GM19035 (cell line): ENCODE measurements around the gene ANKRD44.

Experiments
- ATAC-seq: cut with Tn5 transposase; IDR thresholded peaks from one replicate; pipeline ENCODE4 v1.9.1; 2021; ENCODE audit not compliant: unreplicated experiment

Gene ANKRD44

DNA sequence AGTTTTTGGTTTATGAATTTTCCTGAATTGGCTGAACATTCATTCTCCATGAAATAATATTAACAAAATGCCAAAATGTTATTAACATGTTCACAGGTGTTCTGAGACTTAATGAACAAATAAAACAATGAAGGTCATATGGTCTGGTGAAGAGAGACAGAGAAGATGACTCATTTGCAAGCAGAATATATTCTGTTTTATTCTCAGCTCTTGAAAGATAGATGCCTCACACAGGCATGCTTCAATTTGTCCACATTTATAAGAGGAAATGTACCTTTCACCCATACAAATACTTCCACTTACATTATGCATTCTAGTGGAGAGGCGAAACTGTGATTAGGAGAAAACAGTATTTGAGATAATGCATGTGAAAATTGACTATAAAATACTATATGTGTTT, 308.7 kb downstream of the ANKRD44 start:
- no peak for ATAC-seq

DNA sequence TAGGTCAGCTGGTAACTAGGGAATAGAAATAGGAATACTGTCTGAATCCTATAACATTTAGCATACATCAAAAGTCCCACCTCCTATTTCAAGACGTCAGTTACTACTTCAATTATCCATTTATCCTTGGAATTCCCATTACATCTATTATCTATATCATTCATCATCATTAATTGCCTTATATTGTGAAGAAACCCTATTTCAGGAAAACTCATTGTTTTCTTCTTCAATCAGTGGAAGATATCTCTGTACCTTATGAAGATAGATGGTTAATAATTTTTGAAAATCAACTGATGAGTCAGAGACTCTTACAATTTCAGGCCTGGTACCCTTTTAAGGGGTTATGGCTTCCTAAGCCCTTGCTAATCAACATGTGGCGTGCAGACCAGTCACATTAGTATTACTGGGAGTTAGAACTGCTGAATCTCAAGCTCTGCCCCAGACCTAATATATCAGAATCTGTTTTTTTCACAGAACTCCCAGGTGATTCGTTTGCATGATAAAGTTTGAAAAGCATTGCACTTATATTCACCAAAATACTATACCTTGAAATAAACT, 314.7 kb downstream of the ANKRD44 start:
- no peak for ATAC-seq

DNA sequence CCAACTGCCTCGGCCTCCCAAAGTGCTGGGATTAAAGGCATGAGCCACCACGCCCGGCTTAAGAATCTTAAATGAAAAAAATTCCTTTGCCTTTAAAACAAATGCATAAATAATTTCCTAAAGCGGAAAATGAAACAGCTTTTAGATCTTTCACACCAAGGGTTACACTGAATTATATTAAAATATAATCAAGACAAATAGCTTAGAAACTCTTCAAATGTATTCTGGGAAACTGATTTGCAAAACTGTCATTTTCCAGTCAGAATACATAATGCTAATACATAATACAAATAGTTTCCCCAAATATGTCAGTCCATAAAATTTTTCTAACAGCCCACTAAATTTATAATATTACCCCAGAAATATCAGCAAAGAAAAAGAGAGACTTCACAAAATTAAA, 315.8 kb downstream of the ANKRD44 start:
- no peak for ATAC-seq

DNA sequence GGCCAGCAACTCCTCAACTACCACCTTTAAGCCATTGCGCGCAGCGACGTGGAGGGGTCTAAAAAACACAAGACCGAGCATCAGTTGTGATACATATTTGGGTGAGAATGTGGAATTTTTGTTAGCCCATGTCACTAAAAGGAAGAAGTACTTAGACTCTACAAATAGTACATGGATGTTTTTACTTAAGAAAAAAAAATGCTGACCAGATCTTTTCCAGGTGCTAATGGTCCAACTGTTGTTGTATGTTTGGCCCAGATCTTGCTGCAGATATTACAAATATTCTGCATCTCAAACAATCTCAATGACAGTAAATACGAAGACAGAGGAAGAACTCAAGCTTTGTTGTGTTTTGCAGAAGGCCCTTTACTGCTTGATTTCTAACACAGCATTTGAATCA, 317.0 kb downstream of the ANKRD44 start:
- ATAC-seq: no peak

DNA sequence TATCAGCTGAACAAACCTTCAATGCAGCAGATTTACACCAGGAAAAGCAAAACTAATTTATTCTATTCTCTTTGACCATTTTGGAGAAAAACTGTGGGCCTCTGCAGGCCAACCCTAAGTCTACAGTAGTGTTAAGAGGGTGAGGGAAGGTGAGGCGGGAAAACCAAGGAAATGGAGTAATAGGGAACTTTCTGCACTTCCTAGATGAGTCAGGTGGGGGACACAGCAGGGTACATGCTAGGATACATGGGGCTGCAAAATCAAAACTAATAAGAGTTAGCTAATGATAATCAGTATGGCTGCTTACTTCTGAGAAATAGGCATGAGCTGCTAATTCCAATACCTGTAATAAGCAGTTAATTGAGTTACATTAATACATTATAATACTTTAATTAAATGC, 318.1 kb downstream of the ANKRD44 start:
- no peak for ATAC-seq

DNA sequence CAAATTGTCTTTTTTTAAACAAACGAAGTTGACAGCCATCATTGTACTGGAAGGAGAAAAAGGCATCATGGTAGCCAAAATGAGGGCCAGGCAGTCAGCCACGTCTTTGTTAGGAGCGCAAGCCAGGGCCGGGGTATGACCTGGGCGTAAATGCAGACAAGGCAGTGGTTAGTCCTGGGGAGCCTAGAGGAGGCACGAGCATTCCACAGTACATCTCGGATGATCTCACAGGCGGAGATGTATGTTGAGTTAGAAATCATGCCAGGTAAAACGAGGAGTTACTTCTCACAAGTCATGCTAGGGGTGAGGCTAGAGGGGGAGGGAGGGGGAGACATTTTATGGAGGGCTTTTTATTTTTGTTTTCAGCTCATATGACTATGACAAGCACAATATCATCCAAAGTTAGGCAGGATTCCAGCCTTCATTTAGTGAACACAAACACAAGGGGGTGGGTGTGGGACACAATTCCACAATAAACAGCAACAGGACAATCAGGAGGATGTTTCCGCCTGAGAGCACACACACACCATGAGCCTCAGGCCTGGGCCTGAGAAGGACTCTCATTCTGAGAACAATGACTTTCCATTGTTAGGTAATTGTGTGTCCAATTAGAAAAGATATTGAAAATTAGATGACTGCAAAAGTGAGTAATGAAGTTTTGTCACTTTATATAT, 319.7 kb downstream of the ANKRD44 start:
- ATAC-seq: no peak

DNA sequence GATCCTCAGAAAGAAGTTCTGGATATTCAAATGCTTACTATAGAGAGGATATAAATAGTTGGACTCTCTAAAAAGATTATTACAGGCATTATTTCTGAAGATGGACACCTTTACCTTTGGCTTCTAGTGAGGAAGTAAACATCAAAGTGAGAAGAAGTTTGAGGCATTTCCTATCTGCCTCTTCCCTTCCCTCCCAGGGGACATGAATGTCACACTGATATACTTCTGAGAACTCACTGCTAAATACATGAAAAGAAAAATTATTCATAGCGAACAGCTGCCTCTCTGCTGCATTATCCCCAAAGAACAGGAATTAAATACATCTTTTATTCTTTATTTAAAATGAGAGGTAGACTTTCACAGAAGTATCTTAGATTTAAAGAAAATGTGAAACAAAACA, 320.5 kb downstream of the ANKRD44 start:
- ATAC-seq: no peak

DNA sequence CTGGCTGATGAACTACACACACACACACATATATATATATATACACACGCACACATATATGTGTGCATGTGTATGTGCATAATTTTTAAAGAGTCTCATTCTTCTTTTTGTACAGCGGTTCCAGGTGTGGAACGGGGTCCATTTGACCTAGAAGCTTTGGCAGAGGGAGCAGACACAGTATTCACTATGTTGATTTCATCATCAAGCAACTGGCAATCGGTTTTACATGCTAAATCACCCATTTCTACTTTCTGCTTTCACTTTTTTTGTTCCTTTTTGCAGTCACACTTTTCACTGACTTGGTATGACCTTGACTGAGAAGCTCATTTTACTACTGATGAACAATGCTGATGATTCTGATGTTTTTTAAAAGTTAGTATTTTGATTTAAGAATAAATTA, 321.1 kb downstream of the ANKRD44 start:
- no peak for ATAC-seq

DNA sequence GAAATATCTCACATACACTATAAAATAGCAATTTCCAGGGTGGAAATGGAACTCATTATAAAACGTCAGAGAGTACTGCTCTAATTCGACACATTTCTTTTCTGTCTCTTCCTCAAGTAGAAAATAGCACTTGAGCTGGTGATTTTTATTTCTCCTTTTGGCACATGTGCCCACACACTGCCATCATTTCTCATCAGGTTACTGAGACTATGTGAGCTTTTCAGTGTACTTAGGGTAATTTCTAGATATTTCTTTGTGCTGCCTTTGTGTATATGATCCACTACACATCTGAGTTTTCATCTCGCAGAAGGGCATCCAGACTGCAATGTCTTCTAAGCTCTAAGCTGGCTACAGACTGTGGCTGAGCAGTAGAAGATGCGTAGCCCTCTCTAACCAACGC, 321.9 kb downstream of the ANKRD44 start:
- ATAC-seq: no peak

DNA sequence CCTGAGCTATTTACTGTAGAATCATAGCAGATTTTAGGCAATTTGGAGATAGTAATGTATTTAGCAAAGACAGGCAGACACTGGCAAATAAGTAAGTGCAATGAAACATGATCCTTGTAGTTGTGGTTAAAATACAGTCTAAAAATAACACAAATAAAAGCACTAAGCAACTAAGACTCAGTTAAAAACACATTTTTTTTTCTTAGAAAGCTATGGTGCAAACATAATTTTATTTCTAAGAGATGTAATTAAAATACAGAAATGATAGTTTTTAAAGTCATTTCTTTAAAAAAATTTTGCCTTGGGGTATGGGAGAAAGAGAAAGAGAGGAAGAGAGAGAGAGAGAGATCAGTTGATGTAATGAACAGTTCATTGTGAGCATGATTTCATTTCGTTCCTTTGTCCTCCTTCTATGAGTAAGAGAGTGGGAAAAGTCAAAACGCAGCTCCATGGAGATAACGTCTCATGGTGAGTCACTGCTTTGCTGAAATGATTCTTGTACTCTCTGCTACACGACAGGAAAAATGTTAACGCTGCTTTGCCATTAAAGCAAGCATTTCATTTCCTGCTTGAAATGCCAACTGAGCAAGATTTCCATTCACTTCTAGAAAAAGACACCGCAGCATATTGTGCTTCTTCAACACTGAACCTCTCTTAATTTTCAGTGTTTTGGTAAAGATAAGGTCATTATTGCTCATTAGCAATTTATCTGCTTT, 322.8 kb downstream of the ANKRD44 start:
- peak; percentile 61 for ATAC-seq

DNA sequence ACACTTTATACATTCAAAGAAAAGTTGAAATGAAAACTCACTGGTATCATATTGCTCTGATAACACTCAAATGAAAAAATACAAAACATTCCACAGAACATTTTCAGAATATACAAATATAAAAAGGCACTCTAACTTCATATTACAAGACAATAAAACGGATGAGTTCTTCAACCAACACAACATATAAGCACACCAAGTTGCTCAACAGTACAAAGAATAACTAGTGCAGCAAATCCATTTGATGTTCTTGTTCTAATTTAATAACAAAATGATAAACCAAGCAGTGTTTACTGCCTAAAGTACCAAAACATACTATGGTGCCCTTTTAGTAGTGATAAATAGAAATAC, 323.3 kb downstream of the ANKRD44 start:
- no peak for ATAC-seq

DNA sequence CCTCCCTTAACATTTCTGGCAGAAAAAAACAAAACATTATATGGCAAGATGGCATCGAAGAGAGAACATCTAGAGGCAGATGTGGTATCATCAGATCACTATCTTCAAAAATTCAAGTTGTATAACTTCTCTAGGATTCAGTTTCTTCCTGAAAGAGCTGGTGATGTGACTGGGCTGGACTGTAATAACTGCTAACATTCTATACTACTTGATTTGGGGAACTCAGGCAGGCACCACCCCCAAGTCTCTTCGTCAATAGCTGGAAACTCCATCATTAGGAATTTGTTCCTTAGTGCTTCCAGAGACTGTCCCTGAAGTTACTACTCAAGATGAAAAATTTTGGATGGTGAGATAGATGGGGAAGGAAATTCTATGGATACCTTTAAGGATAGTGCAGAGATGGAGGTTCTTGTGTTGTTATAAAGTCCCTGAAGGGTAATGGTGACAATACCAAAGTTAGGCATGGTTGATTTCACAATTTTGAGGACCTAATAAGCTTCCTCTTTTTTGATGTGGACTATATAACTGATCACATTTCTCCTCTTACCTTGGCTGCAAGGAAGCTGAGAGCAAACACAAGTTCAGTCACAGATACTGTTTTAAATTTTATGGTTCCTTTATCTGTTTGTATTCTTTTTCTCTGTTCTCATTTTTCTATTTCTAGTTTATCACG, 324.9 kb downstream of the ANKRD44 start:
- no peak for ATAC-seq

DNA sequence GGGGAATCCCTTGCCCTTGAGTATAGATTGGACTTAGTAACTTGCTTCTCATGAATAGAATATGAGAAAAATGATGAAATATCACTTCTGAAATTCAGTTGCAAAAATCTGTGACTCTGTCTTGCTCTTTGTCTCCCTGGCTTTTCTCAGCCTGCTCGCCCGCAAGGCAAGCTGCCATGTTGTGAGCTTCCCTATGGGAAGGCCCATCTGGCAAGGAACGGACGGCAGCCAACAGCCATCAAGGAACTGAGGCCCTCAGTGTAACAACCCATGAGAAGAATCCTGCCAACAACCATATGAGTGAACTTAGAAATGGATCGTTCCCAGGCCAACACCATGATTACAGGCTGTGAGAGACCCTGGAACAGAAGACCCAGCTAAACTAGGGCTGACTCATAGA, 325.7 kb downstream of the ANKRD44 start:
- no peak for ATAC-seq

DNA sequence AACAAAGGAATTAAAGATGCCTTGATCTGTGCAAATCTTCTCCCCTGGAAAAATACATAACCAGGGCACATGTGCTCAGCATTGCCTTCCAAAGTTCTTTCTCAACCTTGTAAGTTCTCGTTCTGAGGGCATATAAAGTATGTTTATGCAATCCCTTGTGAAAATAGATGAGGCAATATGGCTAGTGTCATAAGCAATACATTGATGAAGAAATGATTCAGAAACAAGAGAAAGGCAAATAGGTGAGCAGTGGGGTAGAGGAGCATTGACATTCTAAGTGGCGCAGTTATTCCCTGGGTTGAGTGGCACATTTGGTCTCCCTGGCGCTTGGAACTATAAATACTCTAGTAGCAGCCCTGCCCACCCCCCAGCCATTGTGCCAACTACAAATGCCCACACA, 326.6 kb downstream of the ANKRD44 start:
- ATAC-seq: no peak

DNA sequence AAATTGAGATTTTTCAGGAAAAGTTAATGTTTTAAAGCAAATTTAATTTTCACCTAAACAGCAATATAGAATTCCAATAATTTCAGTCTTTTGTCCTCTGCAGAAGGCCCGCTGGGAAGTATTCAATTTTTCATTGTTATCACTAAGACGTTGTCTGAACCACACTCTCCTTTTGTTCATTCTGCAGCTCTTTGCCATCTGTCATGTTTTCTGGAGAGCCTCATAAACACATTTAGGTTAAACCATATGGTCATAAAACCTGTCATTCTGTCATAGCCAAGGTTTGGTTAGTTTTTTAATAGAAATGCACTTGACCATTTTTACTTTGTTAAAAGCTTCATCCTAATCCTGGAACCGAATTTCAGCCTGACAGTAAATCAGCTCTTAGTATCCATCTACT, 330.1 kb downstream of the ANKRD44 start:
- no peak for ATAC-seq

DNA sequence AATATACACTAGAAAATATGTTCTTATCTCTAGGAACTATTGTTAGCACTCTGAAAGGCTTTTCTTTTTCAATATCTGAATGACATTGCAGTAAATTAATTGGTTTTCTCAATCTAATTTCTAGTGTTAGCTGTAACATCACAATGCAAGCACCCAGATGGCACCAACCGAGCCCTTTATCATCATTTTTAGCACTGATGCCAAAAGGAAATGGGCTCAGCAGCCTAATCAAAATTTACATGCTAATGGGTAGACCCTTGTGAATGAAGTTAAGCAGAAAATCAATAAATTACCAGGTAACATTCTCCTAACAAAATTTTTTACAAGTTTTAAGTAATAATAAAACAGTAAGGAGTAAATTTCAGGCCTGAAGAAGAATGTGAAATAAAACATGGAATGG, 330.6 kb downstream of the ANKRD44 start:
- no peak for ATAC-seq

DNA sequence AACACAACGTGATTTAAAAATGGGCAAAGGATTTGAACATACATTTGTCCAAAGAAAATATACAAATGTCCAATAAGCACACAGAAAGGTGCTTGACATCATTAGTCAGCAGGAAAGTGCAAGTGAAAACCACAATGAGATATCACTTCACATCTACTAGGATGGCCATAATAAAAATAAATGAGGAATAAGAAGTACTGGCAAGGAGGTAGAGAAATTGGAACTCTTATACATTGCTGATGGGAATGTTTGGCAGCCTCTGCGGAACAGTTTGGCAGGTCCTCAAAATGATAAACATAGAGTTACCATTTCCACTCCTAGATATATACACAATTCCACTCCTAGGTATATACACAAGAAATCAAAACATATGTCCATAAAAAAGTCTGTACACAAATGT, 333.1 kb downstream of the ANKRD44 start:
- no peak for ATAC-seq

DNA sequence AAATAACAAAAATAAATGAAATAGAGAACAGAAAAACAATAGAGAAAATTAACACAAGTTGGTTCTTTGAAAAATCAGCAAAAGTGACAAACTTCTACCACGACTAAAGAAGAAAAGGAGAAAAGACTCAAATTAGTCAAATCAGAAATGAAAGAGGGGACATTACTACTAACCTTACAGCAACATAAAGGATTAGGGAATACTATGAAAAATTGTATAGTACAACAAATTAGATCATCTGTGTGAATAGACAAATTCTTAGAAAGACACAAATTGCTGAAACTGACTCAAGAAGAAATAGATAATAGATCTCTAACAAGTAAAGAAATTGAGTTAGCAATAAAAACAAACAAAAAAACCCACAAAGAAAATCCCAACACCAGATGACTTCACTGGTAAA, 335.6 kb downstream of the ANKRD44 start:
- no peak for ATAC-seq

DNA sequence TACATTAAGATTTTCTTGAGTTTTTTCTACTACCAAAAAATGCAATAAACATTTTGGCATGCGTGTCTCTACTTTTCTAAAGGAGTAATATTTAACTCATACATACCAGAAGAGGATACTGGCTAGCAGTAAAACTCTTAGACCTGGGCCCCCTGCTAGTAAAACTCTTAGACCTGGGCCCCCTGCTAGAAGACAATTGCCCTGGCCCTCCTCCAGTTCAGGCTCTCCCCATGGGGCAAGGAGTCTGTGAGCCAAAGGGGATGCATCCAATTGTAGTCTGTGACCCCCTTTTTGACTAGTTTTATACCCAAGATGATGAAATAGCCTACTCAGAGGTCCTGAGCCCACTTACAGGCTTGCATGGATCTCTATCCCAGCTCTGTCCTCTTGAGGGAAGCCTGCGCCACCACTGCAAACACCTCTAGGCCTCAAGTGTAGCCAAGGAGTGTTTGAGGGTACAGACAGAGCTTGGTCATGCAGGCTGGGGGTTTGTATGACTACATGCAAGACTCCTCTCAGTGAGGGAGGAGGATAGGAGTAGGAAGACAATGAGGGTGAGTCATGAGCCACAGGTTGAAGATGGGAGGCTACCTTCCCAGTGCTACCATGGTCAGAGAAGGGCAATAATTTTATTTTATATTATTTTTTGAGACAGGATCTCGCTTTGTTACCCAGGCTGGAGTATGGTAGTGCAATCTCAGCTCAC, 338.9 kb downstream of the ANKRD44 start:
- ATAC-seq: no peak

DNA sequence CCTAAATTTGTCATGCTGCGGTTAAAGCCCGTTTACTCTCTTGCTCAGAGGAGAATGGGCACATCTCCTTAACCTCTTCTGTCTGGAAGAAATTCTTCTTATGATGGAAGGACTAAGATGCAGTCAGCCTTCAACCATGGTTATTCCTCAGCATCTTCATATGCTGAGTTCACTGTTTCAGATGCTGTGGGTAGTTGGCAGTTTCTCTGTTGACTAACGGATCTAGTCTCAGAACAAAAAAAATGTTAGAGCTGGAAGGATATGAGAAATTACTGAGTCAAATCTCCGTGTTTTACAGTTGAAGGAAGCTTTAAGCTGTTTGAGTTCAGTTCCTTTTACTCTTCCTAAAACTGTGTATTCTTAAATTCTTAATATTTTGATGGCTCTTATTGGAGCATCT, 340.5 kb downstream of the ANKRD44 start:
- no peak for ATAC-seq

DNA sequence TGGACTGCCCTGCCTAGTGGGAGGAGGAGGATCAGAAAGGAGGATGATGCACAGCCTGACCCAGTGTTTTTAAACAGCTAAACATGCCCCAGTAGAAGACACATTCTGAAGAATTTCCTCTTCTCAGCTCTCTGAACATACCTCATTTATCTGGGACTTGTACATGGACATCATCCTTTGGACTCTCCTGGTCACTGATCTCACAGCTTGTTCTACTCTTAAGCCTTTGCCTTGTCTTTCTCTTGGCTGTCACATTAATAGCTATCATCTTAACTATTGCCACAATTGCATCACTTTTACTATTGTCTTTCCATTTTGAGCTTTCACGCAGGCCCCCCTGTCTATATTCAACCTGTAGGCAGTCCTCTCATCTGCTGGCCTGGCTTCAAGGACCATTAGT, 342.1 kb downstream of the ANKRD44 start:
- ATAC-seq: no peak

DNA sequence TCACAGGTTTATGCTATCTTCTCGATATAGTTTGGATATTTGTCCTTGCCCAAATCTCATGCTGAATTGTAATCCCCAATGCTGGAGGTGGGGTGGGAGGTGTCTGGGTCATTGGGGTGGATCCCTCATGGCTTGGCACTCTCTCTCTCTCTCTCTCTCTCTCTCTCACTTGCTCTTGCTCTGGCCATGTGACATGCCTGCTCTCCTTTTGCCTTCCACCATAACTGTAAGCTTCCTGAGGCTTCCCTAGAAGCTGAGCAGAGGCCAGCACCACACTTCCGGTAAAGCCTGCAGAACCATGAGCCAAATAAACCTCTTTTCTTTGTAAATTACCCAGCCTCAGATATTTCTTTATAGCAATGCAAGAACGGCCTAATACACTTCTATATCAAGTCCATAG, 342.8 kb downstream of the ANKRD44 start:
- no peak for ATAC-seq
